DND-41 (cell line): ENCODE measurements around the gene DDX39A.

Experiments
- CTCF ChIP-seq: IDR thresholded peaks from 2 replicates; pipeline ENCODE4 v1.5.1; 2012; ENCODE audit warnings: borderline replicate concordance, low read length, moderate library complexity, mild to moderate bottlenecking; ENCODE audit not compliant: poor library complexity, severe bottlenecking; ENCODE audit errors: extremely low read depth
- EZH2 ChIP-seq: IDR thresholded peaks from 3 replicates; pipeline ENCODE4 v1.6.1; 2012; ENCODE audit warnings: borderline replicate concordance, low read depth, mild to moderate bottlenecking, moderate library complexity, low read length, inconsistent platforms; ENCODE audit not compliant: severe bottlenecking

GRCh38 chr19:14446336-14447036 lies 27.3 kb upstream of the DDX39A start:
- TF ChIP-seq CTCF (no peak), EZH2 (no peak)
